GM12872 (cell line): ENCODE results near the gene PMM1.

Experiments used
- TF ChIP-seq, protein P1 (sequence below): IDR thresholded peaks from 3 replicates; pipeline ENCODE4 v1.5.1; 2011; ENCODE audit warnings: low read depth, mild to moderate bottlenecking, low read length, moderate library complexity; ENCODE audit not compliant: insufficient read depth

PMM1 gene

DNA sequence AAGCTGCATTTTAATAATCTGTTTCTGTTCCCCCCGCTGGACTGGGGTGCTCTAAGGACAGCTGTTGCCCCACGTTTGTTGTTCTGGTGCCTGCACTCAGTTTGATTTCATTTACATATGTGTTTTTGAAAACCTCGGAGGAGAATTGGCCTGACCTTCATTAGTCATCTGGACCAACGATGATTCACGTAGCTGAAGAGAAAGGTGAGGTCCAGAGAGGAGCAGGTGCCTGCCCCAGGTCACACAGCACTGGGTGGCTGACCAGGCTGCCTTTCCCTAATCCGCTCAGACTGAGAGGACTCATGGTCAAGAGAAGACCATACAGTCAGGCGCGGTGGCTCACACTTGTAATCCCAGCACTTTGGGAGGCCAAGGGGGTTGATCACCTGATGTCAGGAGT, 25.1 kb downstream of the PMM1 start:
- TF ChIP-seq, protein P1, sequence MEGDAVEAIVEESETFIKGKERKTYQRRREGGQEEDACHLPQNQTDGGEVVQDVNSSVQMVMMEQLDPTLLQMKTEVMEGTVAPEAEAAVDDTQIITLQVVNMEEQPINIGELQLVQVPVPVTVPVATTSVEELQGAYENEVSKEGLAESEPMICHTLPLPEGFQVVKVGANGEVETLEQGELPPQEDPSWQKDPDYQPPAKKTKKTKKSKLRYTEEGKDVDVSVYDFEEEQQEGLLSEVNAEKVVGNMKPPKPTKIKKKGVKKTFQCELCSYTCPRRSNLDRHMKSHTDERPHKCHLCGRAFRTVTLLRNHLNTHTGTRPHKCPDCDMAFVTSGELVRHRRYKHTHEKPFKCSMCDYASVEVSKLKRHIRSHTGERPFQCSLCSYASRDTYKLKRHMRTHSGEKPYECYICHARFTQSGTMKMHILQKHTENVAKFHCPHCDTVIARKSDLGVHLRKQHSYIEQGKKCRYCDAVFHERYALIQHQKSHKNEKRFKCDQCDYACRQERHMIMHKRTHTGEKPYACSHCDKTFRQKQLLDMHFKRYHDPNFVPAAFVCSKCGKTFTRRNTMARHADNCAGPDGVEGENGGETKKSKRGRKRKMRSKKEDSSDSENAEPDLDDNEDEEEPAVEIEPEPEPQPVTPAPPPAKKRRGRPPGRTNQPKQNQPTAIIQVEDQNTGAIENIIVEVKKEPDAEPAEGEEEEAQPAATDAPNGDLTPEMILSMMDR = no peak

DNA sequence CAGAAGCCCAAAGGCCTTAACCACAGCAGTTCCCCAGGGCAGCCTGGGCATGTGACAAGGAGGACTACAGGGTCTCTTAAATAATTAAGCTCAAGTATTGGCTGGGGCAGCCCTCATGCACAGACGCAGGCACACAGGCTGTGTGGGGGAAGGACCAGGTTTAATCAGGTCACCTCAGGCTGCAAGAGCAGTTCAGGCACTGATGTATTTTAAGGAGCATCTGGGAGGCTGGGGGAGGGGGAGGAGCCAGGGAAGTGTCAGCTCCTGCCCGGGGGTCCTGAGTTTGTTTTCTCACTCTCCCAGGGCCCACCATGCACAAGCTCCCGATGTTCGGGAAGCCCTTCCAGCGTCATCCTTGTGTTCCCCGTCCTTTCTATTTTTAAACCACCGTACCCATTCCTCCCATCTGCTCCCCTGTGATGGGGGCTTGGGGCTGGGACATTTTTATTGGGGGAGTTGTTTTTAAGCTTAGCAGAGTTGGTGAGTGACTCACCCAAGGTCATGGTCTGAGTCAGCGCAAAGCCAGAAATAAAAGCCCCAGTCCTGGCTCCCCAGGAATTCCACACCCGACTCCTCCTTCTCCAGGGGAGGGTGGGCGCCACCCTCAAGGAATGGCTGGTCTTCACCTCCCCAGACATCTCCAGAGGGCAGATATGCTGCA, 26.5 kb downstream of the PMM1 start:
- TF ChIP-seq, protein P1 = no peak

DNA sequence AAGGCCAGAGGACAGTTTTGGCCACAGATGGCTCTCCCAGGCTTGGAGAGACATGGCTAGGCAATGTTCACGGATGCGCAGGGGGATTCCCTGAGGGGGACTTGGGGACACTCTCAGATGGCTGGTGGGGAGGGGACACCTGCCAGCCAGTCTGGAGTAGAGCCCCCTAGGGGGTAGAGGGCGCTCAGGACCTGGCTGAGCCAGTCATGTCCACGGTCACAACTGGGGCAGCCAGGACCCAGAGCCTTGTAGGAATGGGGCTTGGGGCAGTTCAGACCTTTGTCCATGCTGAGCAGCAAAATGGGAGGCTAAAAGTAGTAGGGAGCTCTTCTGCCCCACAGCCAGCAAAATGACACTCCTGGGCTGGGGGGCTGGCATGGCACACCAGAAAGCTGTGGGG, 27.2 kb downstream of the PMM1 start:
- TF ChIP-seq, protein P1 = no peak

DNA sequence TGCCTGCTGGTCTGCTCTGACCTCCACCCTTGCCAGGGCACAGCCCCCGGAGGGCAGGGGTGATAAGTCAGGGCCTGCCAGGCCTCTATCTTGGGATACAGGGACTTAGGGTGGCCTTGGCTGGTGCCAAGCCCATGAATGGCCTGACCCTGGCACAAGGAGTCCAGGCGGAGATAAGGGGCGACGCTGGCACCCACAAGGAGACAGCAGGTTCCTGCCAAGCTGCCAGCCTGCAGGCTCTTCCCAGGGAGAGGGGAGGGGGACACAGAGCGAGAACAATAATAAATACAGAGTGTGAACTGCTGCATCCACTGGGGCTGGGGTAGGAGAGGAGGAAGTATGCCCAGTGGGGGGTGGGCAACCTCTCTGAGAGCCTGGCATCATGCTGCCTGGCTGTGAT, 27.9 kb downstream of the PMM1 start:
- TF ChIP-seq, protein P1 = no peak

DNA sequence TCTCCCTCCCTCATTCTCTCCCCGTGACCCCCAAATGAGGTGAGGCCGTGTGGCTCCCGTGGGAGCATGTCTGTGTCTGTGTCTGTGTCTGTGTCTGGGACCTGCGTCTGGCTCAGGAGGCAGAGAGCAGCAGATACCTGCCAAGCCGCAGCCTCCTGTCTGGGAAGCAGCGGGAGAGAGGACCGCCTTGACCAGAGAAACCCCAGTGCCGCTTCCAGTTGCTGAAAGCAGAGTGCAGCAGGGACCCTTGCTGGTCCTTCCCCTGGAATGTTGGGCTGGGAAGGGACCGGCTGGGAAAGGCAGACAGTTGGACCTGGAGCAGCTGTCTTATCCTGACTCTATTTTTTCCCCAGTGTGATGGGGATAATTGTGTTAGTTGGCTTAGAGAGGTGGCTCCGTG, 28.3 kb downstream of the PMM1 start:
- TF ChIP-seq, protein P1 = no peak

DNA sequence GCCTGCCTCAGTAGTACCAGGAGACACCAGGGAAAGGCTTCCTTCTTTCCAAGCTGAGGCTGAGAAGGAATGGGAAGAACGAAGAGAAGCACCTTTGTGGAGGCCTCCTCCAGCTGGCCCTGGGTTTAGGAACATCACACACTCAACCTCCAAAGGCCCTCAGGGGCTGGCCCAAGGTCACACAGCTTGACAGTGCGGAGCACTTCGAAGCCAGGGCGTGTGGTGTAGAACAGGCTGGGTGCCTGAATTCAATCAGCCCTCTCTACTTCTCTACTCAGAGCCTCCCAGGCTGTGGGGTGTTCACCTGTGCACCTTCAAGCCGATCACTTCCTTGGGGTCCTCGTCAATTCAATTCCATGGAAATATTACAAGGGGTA, 29.6 kb downstream of the PMM1 start:
- TF ChIP-seq, protein P1 = no peak

DNA sequence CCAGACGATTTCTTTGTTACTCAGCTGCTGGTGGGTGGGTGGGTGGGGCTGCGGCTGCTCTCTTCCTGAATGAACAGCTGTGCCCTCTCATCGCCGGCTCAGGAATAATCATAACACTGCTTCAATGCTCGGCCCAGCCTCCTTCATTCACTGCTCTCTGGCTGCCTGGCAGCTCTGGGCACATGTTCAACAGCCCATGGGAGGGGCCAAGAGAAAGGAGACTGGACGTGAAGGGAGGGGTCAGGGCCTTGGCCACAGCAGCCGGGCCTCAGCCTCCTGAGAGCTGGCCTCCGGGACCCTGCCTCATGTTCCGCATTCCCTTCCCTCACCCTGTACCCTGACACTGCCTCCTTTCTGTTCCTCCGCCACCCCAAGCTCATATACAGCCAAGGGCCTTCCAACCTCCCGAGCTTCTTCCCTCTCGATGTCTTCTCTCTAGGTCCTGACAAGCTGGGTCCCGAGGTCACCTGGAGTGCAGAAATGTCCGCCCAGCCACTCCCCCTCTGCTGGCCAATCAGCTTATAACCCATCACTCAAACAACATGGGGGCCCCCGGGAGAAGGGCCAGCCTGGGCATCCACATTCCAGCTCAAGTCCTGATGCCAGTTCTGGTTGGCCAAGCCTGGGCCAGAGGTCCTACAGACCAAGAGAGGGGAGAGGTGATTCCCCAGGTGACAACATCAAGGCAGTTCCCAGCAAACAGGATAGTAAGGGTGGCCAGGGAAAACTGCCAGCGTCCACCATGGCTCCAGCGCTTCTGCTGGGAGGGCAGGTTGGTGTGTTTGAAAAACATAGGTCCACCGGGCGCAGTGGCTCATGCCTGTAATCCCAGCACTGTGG, 32.0 kb downstream of the PMM1 start:
- TF ChIP-seq, protein P1 = no peak
